Dermis microvascular lymphatic vessel endothelial cell (primary cell): ENCODE measurements around the gene CASZ1. TPM values are rescaled to one million over a fixed set of nuclear protein-coding genes. Genes with fewer than 3 reads are reported as not detected.

Source experiments
- DNase-seq, 2 donors: peaks; one replicate each; pipeline versions ENCODE4 v3.0.0 to v3.0.0-alpha.2; 2010; ENCODE audit warnings: low read depth in 2 of 2
- total RNA-seq: library from RNA; depleted of rRNA; stranded (reverse); fragments of >200 nt; gene quantifications from 2 replicates; pipeline ENCODE4 v1.2.1, GENCODE V29; 2014

The CASZ1 gene
- total RNA-seq, 1 donor from 2014 or later: 1.4 TPM

DNA sequence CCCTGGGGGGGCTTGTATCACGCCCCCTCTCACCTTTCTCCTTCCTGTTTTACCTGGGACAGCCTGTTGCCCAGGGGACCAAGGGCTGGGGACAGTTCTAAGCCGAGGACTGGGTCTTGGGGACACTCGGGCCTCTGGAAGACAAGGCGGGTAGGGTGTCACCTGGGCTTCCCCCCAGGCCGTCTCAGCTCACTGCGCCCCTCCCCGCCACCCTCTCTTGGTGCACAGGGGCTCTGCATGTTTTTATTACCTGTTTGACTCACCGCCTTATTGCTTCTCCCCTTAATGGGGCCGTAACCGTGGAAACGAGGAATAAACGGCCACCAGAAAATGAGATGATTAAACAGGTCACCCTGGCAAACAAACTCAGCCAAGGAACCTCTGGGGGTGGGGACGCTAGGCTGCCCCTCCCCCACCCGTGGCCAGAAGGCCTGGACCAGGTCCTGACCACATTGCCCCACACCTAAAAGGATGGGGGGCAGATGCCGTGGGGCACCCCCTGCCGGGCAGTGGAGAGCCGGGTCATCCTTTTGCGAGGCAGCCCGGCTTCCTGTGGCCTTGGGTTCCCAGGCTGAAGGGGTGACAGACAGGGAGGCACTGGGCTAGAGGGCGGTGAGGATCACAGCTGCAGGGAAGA, 109.9 kb downstream of the CASZ1 start:
- DNase-seq: no peak

DNA sequence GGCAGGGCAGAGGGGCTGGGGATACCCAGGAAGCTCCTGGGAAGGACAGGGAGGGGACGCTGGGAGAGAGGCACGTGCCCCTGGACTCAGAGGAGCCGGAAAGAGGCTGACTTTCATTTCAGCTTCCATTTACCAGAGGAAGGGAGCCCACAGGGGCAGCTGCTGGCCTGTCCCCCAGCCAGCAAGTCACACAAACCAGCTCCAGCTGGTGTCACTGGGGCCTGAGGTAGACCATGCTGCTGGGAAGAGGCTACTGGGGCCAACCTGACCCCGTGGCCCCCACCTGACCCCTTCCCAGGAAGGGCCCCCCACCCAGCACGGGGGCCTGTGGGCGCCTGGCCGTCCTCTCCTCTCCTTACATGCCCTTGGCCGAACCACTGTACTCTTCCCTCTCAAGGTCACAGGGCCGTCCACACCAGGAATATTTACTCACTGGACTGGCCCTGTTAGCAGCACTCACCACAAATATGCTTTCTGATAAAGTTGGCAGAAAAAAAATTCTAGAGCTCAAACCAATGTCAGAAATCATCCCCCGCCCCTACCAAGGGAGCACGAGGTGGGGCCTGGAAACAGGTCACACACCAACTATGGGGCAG, 110.5 kb downstream of the CASZ1 start:
- DNase-seq: no peak

- no peak for DNase-seq
Measured at GRCh38 chr1:10685196-10685807, 111.1 kb downstream of the CASZ1 start.

- DNase-seq: no peak
Measured at GRCh38 chr1:10684221-10684620, 112.2 kb downstream of the CASZ1 start.

DNA sequence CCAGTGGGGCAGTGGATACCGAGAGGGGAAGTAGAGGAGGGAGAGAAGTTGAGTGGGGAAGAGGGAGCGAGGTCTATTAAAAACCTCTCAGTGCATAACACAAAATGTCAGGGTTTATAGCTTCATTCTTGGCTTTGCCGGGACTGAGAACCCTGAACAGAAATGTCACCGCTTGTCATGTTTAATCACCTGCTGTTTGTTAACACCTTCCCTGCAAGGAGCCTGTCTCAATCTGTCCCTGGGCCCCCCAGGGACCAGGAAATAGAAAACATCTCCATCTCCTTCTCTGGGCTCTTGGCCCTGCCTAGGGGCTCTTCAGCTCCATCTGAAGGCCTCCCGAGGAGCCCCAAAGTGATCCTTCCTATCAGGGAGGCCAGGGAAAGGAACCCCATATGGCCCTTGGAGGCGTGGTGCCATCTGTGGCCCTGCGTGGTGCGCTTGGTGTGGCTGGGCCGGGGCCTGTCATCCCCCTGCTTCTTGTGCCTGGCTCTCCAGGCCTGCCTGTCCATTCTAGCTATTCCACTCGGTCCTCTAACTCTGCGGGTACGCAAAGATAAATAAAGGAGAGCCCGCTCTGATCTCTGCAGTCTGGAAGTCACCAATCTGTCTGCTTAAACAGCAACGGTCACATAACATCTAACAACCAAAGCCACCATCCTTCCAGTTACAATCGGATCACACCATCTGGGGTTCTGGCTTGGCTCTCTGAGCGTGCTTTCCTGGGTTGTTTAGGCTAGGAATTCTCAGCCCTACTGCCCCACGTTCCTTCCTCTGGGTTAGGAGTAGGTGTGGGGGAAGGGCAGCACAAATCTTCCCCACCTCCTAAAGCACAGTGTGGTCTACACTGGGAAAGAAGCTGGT, 113.8 kb downstream of the CASZ1 start:
- no peak for DNase-seq

GRCh38 chr1:10682108-10682445, 114.4 kb downstream of the CASZ1 start:
- DNase-seq: no peak

- no peak for DNase-seq
Measured at GRCh38 chr1:10681296-10682107, 114.9 kb downstream of the CASZ1 start.

GRCh38 chr1:10680487-10680886, 116.0 kb downstream of the CASZ1 start:
- no peak for DNase-seq

- peak; percentile 53 to 61 for DNase-seq
Measured at GRCh38 chr1:10679496-10680220, 116.8 kb downstream of the CASZ1 start.

DNA sequence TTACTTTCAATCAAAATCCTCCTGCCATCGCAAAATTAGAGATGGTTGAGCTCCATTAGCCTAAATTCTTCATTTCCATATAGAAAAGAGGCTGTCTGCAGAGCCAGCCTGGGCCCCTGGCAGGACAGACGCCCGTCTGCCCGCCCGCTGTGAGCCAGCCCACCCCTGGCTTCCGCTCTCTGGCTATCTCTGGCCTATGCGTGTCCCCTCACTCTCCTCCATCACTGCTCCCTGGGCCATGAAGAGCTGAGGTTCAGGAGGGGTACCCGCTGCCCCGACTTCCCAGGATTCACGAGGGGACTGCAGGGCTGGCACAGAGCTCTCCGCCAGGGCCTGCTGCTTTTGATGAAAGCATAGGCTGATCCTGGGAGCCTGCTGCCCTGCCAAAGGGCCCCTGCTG, 117.6 kb downstream of the CASZ1 start:
- no peak for DNase-seq

DNA sequence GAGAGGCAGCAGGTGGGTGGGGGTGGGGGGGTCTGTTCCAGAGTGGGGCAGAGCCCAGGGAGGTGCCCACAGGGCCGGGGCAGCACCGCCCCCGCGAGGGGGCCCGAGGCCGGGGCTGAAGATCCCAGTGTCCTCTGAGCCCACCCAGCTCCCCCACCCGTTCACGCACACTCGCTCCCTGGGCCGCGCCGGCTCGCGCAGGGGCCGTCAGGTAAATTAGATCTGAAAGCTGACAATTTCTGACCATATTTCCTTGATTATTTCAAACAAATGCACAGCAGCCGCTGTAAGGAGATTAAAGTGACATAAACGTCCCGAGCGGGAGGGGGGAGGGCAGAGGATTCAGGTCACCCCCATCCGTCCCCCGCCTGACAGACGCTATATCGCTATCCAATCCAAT, 118.0 kb downstream of the CASZ1 start:
- no peak for DNase-seq

DNA sequence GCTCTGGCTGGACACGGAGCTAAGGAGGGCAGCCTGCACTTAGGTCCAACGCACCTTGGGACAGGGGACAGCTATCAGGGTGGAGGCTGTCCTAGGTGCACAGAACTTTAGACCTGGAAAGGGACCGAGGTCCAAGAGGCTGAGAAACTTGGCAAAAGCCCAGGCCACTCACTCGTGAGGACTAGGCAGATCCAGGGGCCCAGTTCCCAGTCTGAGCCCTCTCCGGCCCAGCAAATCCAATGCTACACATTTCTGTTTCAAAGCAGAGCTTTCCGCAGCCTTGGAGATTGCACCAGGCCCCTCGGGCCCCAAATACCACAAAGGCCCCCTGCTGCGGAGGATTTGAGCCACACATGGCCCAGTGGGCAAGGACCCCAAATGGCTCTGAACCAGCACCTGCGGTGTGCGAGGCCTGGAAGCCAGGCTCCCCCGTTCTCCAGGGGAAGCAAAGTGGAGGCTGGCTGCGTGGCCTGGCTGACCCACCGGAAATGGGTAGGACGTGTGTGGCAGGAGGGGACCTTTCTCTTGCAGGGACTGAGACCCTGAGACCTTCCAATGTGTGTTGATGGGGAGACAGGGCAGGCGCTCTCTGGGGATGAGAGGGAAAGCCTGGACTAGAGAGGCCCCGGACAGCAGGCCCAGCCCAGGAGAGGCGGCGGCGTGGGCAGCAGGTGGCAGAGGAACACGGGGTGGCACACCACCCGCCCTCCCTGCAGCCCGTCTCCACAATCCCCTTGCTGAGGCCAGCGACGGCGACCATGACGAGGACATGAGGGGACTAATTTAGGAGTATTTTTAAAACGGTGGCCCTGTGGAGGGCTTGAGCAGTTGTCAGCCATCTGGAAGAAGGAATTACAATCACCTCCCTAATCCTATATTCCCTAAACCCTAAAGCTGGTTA, 118.7 kb downstream of the CASZ1 start:
- DNase-seq: no peak

DNA sequence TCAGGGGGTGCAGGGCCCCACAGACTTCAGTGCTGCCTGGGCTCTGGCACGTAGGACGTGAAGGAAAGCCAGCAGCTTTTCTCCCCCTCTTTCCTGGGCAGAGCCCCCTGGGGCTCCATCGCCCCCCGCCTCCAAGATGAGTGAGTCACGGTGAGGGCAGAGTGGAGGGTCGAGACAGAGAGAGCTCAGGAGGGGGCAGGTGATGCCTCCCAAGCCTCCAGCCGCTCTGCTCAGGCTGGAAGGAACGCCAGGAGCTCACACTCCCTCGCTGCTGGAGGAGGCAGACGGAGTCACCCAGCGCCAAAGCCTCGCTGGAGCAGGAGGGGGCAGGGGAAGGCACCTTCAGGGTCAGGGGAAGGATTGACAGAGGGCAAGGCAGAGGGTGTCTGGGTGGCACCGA, 119.5 kb downstream of the CASZ1 start:
- no peak for DNase-seq

DNA sequence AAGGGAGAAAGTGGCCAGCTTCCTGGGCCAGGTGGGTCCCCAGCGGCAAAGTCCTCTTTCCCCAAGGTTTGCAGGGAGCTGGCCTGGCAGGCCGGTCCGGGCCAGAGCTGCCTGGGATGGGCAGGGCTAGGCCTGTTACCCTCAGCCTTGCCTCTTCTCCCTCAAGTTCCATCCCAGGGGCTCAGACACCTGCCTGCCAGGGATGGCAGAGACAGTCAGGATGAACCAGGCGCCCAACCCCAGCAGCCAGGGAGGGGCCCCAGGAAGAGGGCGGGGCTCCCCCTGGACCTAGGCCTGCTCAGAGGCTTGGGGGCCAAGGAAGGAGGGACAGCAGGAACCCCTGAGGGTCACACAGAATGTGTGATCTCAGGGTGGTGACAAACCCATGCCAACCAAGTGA, 120.6 kb downstream of the CASZ1 start:
- no peak for DNase-seq

GRCh38 chr1:10674700-10675609, 121.5 kb downstream of the CASZ1 start:
- no peak for DNase-seq

- no peak for DNase-seq
Measured at GRCh38 chr1:10674222-10674621, 122.2 kb downstream of the CASZ1 start.

DNA sequence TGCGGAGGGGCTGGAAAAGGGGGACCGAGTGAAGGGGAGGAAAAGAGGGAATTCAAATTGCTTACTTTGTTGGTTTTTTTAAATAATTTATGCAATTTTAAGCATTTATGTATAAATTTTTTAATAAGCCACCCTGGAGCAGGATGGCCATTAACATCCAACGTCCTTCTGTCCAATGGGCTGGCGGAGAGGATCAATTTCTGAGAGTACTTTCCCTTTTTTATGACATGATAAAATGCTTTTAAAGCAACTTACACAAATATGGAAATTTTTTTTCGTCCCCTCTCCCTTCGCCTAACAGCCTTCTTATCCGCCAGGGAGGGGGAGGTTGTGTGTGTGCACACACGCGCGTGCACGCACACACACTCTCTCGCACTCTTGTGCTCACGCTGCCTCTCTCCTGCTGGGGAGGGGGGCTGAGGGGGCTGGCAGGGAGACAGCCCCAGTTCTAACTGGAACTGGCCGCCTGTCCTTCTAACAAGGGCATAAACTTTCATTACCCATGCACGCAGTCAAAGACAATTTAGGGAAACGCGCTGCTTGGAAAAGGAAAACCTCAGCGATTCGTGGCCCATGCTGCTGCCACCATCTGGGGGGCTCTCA, 123.2 kb downstream of the CASZ1 start:
- no peak for DNase-seq

DNA sequence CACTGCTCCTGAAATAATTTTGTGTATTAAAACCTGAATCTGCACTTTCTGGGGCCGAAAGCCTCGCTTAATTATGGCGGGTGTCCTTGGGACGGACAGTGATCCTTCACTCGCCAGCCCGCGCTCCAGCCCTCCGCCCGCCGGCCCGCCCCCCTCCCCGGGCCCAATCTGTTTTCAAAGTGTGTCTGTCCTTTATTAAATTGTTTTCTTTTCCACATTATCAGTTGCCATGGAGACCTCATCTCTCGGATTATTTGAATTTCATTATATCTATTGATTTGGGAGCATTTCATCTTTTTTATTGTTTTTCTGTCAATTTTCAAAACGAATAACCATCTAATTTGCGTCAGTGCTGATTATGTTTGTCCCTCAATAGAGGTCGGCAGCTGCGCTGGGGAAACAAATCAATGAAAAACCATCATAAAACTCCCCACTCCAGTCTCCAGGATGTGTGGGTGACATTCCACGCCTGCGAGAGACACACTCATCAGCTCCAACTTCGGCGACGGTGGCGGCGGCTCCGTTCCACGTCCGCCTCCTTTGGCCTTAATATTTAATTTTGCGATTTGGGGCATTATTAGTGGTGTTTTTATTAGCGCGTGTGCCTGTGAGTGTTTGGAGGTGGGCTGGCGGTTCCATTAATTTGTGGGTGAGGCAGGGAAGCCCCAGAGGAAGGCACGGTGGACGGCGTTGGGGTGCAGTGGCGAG, 123.9 kb downstream of the CASZ1 start:
- DNase-seq: no peak
